Psoas muscle (tissue), 8 donors: ENCODE measurements around the gene SLIT3. TPM values are rescaled to one million over a fixed set of nuclear protein-coding genes. Genes with fewer than 3 reads are reported as not detected.

Source experiments
- ATAC-seq, 4 donors: fragments of 200-7000 bp; cut with Tn5 transposase; one replicate each; pipeline ENCODE4 v1.9.1; 2020; ENCODE audit warnings: moderate library complexity in 3 of 4, mild to moderate bottlenecking in 2 of 4
- DNase-seq, 2 donors: peaks; one replicate each; pipeline ENCODE4 v3.0.0-alpha.2; 2020
- H3K27ac ChIP-seq: fragments of 200-600 bp; one replicate; pipeline ENCODE4 v1.8.0; 2022
- H3K27me3 ChIP-seq, 3 donors: fragments of 200-600 bp in 1 of 3; one replicate each; pipeline versions ENCODE4 v1.6.1 to v1.8.0; 2013 to 2022; ENCODE audit warnings: low read length in 2 of 3, mild to moderate bottlenecking in 2 of 3, moderate library complexity in 1 of 3; ENCODE audit not compliant: insufficient read depth in 3 of 3
- H3K36me3 ChIP-seq, 2 donors: fragments of 200-600 bp in 1 of 2; one replicate each; pipeline versions ENCODE4 v1.6.1 to v1.8.0; 2013 to 2022; ENCODE audit warnings: low read depth in 1 of 2, mild to moderate bottlenecking in 1 of 2, moderate library complexity in 1 of 2; ENCODE audit not compliant: insufficient read depth in 1 of 2
- H3K4me1 ChIP-seq: fragments of 200-600 bp; one replicate; pipeline ENCODE4 v1.8.0; 2022
- H3K4me3 ChIP-seq: fragments of 200-600 bp; one replicate; pipeline ENCODE4 v1.8.0; 2022; ENCODE audit warnings: mild to moderate bottlenecking
- H3K9me3 ChIP-seq: fragments of 200-600 bp; one replicate; pipeline ENCODE4 v1.8.0; 2022
- WGBS, 3 donors: extraction: QIAGEN DNeasy Blood & Tissue Kit; methylation state at CpG; one replicate each; pipeline versions ENCODE4 v1.1.6 to v1.1.7; 2013; 5-methylcytosine and 5-hydroxymethylcytosine counted together
- intact Hi-C, 2 donors: fragments of 100-400 bp; cut with DNase I; formaldehyde crosslinking; loops; one replicate each; pipeline versions ENCODE4 v1.11.0 to v1.14.2; 2022
- polyA plus RNA-seq, 3 donors: library from polyadenylated mRNA; stranded (reverse); fragments of 200-250 nt; gene quantifications; one replicate each; pipeline ENCODE4 v1.2.3, GENCODE V29; 2013
- total RNA-seq, 4 donors: library from RNA; stranded (reverse); fragmentation: NEBNext Ultra II Directional in 2 of 4; extraction: Animal tissue kit (Norgen Biotek cat#: 25700) in 2 of 4; gene quantifications; one replicate each; pipeline versions ENCODE4 v1.2.1 to v1.2.4, GENCODE V29; 2021 to 2023
- TF ChIP-seq, protein P1 (sequence below): fragments of 200-600 bp; IDR thresholded peaks from one replicate; pipeline ENCODE4 v1.8.0; 2022; ENCODE audit warnings: antibody characterized with exemption
- donor health status: healthy with polysubstance abuse.
- donor health status: DM: no; HTN: no; CAD: no; lungs with moderate emphysema.
- donor health status: Bipolar disorder and iron deficiency.
- donor health status: healthy.
- donor health status: DM: yes; HTN: yes; CAD: no.
- donor health status: DM: no; HTN: no; CAD: no.
- donor health status: DM: no; HTN: no; CAD: no.
- donor health status: DM: yes; HTN: yes; CAD: no.

SLIT3 gene
- total and polyA plus RNA-seq, 7 donors = 0.81 to 5.9 (median 2.1) TPM

DNA sequence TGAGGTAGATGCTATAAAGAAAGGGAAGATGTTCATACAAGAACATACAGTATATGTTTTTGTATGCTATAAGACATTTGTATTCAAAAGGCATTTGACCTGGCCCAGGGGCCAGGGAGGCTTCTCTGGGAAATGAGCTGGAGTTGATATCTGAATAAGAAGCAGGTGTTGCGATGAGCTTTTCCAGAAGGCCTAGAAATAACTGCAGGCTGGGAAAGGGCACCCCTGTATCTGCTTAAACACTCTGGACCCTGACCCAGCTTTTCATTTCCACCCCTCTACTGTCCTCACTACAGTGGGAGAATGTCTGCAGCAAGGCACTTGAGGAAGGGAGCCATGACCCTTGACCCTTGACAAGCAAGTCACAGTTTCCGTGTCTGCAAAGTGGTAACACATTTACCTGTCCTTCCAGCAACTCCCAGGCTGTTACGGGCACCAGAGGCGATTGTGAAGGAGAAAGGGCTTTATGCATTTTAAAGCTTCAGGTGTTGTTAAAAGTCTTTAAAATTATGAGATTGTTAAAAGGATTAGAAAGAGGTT lies 633.6 kb downstream of the SLIT3 start:
- no peaks in the 10 kb centered on the region for H3K9me3 ChIP-seq
- no peak overlapping the region for H3K27ac ChIP-seq
- H3K4me3 ChIP-seq = no peak overlapping the region
- no peaks in the 10 kb centered on the region for H3K4me1 ChIP-seq
- ATAC-seq = no peak
- TF ChIP-seq, protein P1, sequence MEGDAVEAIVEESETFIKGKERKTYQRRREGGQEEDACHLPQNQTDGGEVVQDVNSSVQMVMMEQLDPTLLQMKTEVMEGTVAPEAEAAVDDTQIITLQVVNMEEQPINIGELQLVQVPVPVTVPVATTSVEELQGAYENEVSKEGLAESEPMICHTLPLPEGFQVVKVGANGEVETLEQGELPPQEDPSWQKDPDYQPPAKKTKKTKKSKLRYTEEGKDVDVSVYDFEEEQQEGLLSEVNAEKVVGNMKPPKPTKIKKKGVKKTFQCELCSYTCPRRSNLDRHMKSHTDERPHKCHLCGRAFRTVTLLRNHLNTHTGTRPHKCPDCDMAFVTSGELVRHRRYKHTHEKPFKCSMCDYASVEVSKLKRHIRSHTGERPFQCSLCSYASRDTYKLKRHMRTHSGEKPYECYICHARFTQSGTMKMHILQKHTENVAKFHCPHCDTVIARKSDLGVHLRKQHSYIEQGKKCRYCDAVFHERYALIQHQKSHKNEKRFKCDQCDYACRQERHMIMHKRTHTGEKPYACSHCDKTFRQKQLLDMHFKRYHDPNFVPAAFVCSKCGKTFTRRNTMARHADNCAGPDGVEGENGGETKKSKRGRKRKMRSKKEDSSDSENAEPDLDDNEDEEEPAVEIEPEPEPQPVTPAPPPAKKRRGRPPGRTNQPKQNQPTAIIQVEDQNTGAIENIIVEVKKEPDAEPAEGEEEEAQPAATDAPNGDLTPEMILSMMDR = no peak
- 78 to 86% (median 81%) methylated on average over 4 of the region's 4 CpGs for WGBS, 3 donors
- no peaks in the 10 kb centered on the region for H3K36me3 ChIP-seq
- intact Hi-C loops = no loop called here
- no peaks in the 10 kb centered on the region for H3K27me3 ChIP-seq
- no peak for DNase-seq

GRCh38 chr5:168666356-168666755 lies 634.6 kb downstream of the SLIT3 start:
- 86 to 90% (median 87%) methylated on average over 17 of the region's 17 CpGs for WGBS, 3 donors
- ATAC-seq (no peak), DNase-seq (no peak)
- intact Hi-C loops = no loop called here
- no peaks in the 10 kb centered on the region for H3K27me3 ChIP-seq
- no peaks in the 10 kb centered on the region for H3K9me3 ChIP-seq
- TF ChIP-seq, protein P1 = no peak
- no peaks in the 10 kb centered on the region for H3K36me3 ChIP-seq
- no peaks in the 10 kb centered on the region for H3K4me1 ChIP-seq
- no peak overlapping the region for H3K4me3 ChIP-seq
- H3K27ac ChIP-seq = no peak overlapping the region

DNA sequence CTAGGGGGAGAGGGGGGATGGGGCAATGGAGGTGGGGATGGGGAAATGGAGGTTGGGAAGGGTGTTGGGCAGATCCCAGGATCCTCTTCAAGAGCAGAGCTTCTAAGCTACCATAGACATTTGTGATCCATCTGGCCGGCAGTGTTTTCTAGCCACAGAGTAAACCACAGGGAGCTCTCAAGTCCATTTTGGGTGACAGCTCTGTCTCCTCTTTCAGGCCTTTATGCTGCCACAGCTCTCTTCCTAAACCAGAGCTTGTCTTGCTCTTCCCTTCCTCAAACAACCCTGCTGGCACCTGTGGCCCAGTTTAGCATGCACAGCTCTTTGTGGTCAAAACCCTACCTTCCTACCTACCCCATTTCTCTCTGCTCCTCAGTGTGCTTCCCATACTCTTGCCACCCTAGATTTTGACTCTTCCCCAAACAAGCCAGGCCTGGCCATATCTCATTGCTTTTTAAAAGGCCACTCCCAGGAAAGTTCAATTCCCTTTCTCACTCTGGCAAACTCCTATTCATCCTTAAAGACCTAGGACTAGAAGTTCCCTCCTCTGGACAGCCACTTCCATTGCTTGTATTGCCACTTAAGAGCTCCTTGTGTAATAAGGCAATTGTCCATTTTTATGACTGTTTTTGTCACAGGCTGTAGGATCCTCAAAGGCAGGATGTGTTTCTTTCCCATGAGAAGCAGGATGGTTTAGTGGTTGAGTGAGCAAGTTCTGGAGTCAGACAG lies 637.5 kb downstream of the SLIT3 start:
- H3K27me3 ChIP-seq = no peaks in the 10 kb centered on the region
- DNase-seq = no peak

DNA sequence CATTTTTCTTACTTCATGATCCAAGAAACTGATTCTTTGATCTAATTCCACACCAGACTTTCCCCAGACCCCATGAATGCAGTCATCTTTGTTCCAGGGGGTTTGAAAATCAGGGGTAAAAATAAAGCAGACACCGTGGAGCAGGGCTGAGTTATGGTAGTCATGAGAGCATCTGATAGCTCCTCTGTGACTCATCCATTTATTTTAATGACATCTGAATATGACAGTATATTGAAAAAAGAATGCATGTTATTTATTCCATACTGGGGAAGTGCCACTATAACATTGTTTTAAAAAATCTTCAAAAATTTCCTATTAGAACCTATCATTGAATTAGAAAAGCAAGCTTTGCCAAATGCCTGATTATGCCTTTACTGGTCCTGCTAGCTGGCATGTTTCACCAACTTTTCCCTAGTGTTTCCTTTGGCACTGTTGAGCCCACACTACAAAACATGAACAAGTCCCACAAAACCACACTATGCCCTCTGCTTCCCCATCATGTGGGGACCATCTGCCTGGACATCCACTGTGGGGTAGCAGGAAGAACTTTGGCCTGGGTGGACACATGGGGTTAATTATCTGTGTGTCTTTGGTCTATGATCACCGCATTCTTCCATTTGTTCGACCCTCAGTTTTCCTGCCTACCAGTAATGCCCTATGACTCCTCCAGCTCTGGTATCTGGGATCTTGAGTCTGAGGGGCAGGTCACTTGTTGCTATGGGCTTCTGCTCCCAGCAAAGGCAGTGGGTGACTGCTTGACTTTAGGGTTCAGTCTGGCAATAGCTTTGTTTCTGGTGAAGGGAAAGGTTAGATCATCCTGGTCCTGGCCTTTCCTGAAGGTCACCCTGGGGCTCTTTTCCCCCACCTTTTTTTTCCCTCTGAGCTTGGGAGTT lies 639.1 kb downstream of the SLIT3 start:
- intact Hi-C loops = no loop called here
- H3K4me3 ChIP-seq = no peak overlapping the region
- H3K27ac ChIP-seq = no peak overlapping the region
- no peak for ATAC-seq
- H3K9me3 ChIP-seq = no peaks in the 10 kb centered on the region
- H3K27me3 ChIP-seq = no peaks in the 10 kb centered on the region
- H3K4me1 ChIP-seq = no peaks in the 10 kb centered on the region
- TF ChIP-seq, protein P1 = no peak
- no peak for DNase-seq
- no peaks in the 10 kb centered on the region for H3K36me3 ChIP-seq
- WGBS, 3 donors = 48 to 55% (median 49%) methylated on average over 3 of the region's 3 CpGs

More for the DNA sequence above, 637.5 kb downstream of the SLIT3 start:
- no peaks in the 10 kb centered on the region for H3K4me1 ChIP-seq
- no peaks in the 10 kb centered on the region for H3K36me3 ChIP-seq
- no peak overlapping the region for H3K27ac ChIP-seq
- TF ChIP-seq, protein P1 = no peak
- H3K9me3 ChIP-seq = no peaks in the 10 kb centered on the region
- intact Hi-C loops = no loop called here
- WGBS, 3 donors = 75 to 86% (median 82%) methylated on average over 1 of the region's 1 CpG
- no peak for ATAC-seq
- no peak overlapping the region for H3K4me3 ChIP-seq
